ENCODE data around the gene MAGED1. TPM values are rescaled to one million over a fixed set of nuclear protein-coding genes. Genes with fewer than 3 reads are reported as not detected.

MAGED1 gene
- 283 and 285 TPM in 2 replicates for total RNA-seq

- TF ChIP-seq CTCF (IDR thresholded peaks at IDR 0.05; ENCODE audit: insufficient read depth, low read depth, low read length), result no peak
- peak; percentile 96 for DNase-seq (ENCODE audit: low read depth)
- H3K4me3 ChIP-seq (ENCODE audit: low read depth, low read length), result peak within 1 kb of the TSS; percentile 85
Observed at GRCh38 chrX:51892921-51893745, at the start of gene MAGED1. MAGED1 (plus strand) TSS chrX:51893623; CDS start chrX:51894305, 682 bp downstream.

GRCh38 chrX:51847463-51847862, 46.0 kb upstream of the MAGED1 start:
- TF ChIP-seq CTCF (IDR thresholded peaks at IDR 0.05; ENCODE audit: insufficient read depth, low read depth, low read length), result no peak
- DNase-seq (ENCODE audit: low read depth), result no peak
- H3K4me3 ChIP-seq (ENCODE audit: low read depth, low read length), result no peak overlapping the region

- H3K4me3 ChIP-seq (ENCODE audit: low read depth, low read length), result no peak overlapping the region
- TF ChIP-seq CTCF (IDR thresholded peaks at IDR 0.05; ENCODE audit: insufficient read depth, low read depth, low read length), result no peak
- no peak for DNase-seq (ENCODE audit: low read depth)
Observed at GRCh38 chrX:51851507-51852085, 41.8 kb upstream of the MAGED1 start.

GRCh38 chrX:51852096-51852495, 41.3 kb upstream of the MAGED1 start:
- TF ChIP-seq CTCF (IDR thresholded peaks at IDR 0.05; ENCODE audit: insufficient read depth, low read depth, low read length), result no peak

GRCh38 chrX:51852621-51853020, 40.8 kb upstream of the MAGED1 start:
- H3K4me3 ChIP-seq (ENCODE audit: low read depth, low read length), result no peak overlapping the region
- TF ChIP-seq CTCF (IDR thresholded peaks at IDR 0.05; ENCODE audit: insufficient read depth, low read depth, low read length), result no peak
- DNase-seq (ENCODE audit: low read depth), result no peak

More at GRCh38 chrX:51852096-51852495, 41.3 kb upstream of the MAGED1 start:
- no peak for DNase-seq (ENCODE audit: low read depth)
- no peak overlapping the region for H3K4me3 ChIP-seq (ENCODE audit: low read depth, low read length)

GRCh38 chrX:51853251-51853650, 40.2 kb upstream of the MAGED1 start:
- no peak for DNase-seq (ENCODE audit: low read depth)
- H3K4me3 ChIP-seq (ENCODE audit: low read depth, low read length), result no peak overlapping the region
- no peak for TF ChIP-seq CTCF (IDR thresholded peaks at IDR 0.05; ENCODE audit: insufficient read depth, low read depth, low read length)
